PC-3 (cell line): ENCODE data around the gene NPFF. TPM values are rescaled to one million over a fixed set of nuclear protein-coding genes. Genes with fewer than 3 reads are reported as not detected.

Experiments used
- ATAC-seq: fragments of 200-7000 bp; cut with Tn5 transposase; 2 replicates; pipeline ENCODE4 v1.9.1; 2020; ENCODE audit warnings: mild to moderate bottlenecking, moderate library complexity
- BruUV-seq: library from RNA; stranded (reverse); fragments of 400-500 nt; replicated peaks from 2 replicates; lab custom pipeline; 2021; lab: Mats Ljungman, UMichigan
- CTCF ChIA-PET: fragments of 300-600 bp; sonication (Branson Sonifier 250); formaldehyde crosslinking; loops from one replicate; lab custom pipeline; 2022; ENCODE audit warnings: antibody characterized with exemption; lab: Charles Lee
- POLR2A ChIA-PET: fragments of 300-600 bp; sonication (Branson Sonifier 250); formaldehyde crosslinking; loops from one replicate; lab custom pipeline; 2022; ENCODE audit warnings: antibody characterized with exemption; ENCODE audit not compliant: unreplicated experiment; lab: Charles Lee
- DNase-seq: peaks from one replicate; pipeline ENCODE4 v3.0.0-alpha.2; 2015
- H2AFZ ChIP-seq: fragments of 300-600 bp; sonication (generic); 2 replicates; pipeline ENCODE4 v1.6.0; 2016; ENCODE audit warnings: antibody characterized with exemption, low read length
- H3F3A ChIP-seq: fragments of 300-600 bp; sonication (generic); one replicate; pipeline ENCODE4 v1.6.0; 2017; ENCODE audit warnings: antibody characterized with exemption, low read length, control low read depth, mild to moderate bottlenecking; ENCODE audit not compliant: unreplicated experiment
- H3K27ac ChIP-seq: fragments of 300-600 bp; sonication (generic); 2 replicates; pipeline ENCODE4 v1.5.1; 2016; ENCODE audit warnings: mild to moderate bottlenecking, low read length
- H3K27me3 ChIP-seq: fragments of 300-600 bp; sonication (generic); 2 replicates; pipeline ENCODE4 v1.6.1; 2016; ENCODE audit warnings: low read length, mixed read lengths
- H3K36me3 ChIP-seq: fragments of 300-600 bp; sonication (generic); 2 replicates; pipeline ENCODE4 v1.6.1; 2016; ENCODE audit warnings: low read depth, mixed run types, low read length, mixed read lengths
- H3K4me1 ChIP-seq: fragments of 300-600 bp; sonication (generic); 2 replicates; pipeline ENCODE4 v1.5.1; 2016; ENCODE audit warnings: low read length; ENCODE audit not compliant: insufficient read depth
- H3K4me2 ChIP-seq: fragments of 300-600 bp; sonication (generic); 2 replicates; pipeline ENCODE4 v1.6.0; 2016; ENCODE audit warnings: low read length
- H3K4me3 ChIP-seq: fragments of 300-600 bp; sonication (generic); 2 replicates; pipeline ENCODE4 v1.5.1; 2016; ENCODE audit warnings: mild to moderate bottlenecking, low read length, mixed read lengths
- H3K79me2 ChIP-seq: fragments of 300-600 bp; sonication (generic); 2 replicates; pipeline ENCODE4 v1.6.1; 2017; ENCODE audit warnings: low read length, mixed read lengths
- H3K9ac ChIP-seq: fragments of 300-600 bp; sonication (generic); 2 replicates; pipeline ENCODE4 v1.6.0; 2016; ENCODE audit warnings: mild to moderate bottlenecking, low read length
- H3K9me2 ChIP-seq: fragments of 300-600 bp; sonication (generic); replicated peaks from 2 replicates; pipeline ENCODE4 v1.6.1; 2016; ENCODE audit warnings: mixed run types, low read length, mixed read lengths
- H3K9me3 ChIP-seq: fragments of 300-600 bp; sonication (generic); 2 replicates; pipeline ENCODE4 v1.6.1; 2016; ENCODE audit warnings: low read length, mixed read lengths
- H4K20me1 ChIP-seq: fragments of 300-600 bp; sonication (generic); 2 replicates; pipeline ENCODE4 v1.6.1; 2016; ENCODE audit warnings: low read length, mixed read lengths
- EZH2 ChIP-seq: fragments of 300-600 bp; sonication (generic); IDR thresholded peaks from one replicate; pipeline ENCODE4 v1.6.1; 2017; ENCODE audit warnings: antibody characterized with exemption, mild to moderate bottlenecking, low read length; ENCODE audit not compliant: unreplicated experiment
- EZH2phosphoT487 ChIP-seq: fragments of 300-600 bp; sonication (generic); IDR thresholded peaks from 2 replicates; pipeline ENCODE4 v1.6.1; 2018; ENCODE audit warnings: mild to moderate bottlenecking, antibody characterized with exemption, low read length, borderline replicate concordance
- intact Hi-C: fragments of 100-400 bp; cut with micrococcal nuclease; formaldehyde crosslinking; loops from 2 replicates; pipeline ENCODE4 v1.9.0; 2023
- total RNA-seq: library from RNA; depleted of rRNA; stranded (reverse); fragments of >200 nt; gene quantifications from 2 replicates; pipeline ENCODE4 v1.2.3, GENCODE V29; 2014
- TF ChIP-seq, protein P1 (sequence below): fragments of 300-600 bp; sonication (generic); conservative IDR thresholded peaks from 2 replicates; pipeline ENCODE4 v1.5.1; 2017; ENCODE audit warnings: antibody characterized with exemption, low read depth, mild to moderate bottlenecking, low read length

Gene NPFF
- total RNA-seq, 1 experiment from 2014 or later: not detected

DNA sequence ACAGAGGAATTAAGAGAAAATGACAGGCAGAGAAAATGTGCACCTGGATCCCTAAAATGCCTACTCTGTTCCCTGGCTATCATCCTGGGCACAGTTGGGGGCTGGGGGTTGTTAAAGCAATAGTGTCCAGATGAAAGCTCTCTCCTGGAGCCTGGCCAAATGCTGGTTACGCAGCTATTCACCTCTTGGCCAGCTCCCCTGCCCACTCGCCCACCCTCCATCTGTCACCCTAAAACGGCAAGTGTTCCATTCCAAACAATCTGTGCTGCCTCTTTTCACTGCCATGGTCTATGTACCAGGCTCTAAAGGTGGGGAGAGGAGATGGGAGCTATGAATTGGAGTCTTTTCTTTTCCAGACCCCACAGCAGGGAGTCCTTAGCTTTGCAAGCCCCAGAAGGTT lies 24.7 kb upstream of the NPFF start:
- H3K9me3 ChIP-seq: no peaks in the 10 kb centered on the region
- no peak overlapping the region for H3K4me2 ChIP-seq
- BruUV-seq: no TSS peak
- DNase-seq (no peak), ATAC-seq (no peak)
- H3K36me3 ChIP-seq: peaks cover 32% of the 10 kb centered on the region
- H3K79me2 ChIP-seq: no peaks in the 10 kb centered on the region
- no peak overlapping the region for H3K9ac ChIP-seq
- no peak overlapping the region for H2AFZ ChIP-seq
- no peaks in the 10 kb centered on the region for H4K20me1 ChIP-seq
- ChIA-PET POLR2A (interaction anchor here (0.5 kb wide), 1 partner anchor 483 kb away, joined by 3 read pairs; no protein-coding TSS in a partner anchor), CTCF (no interaction called here)
- H3K9me2 ChIP-seq: no peaks in the 10 kb centered on the region
- intact Hi-C loops: no loop called here
- H3K4me1 ChIP-seq: peaks cover 9% of the 10 kb centered on the region
- H3K4me3 ChIP-seq: no peak overlapping the region
- no peaks in the 10 kb centered on the region for H3K27me3 ChIP-seq
- no peaks in the 10 kb centered on the region for H3F3A ChIP-seq
- H3K27ac ChIP-seq: no peak overlapping the region
- TF ChIP-seq EZH2phosphoT487 (no peak), EZH2 (no peak)
- TF ChIP-seq, protein P1, sequence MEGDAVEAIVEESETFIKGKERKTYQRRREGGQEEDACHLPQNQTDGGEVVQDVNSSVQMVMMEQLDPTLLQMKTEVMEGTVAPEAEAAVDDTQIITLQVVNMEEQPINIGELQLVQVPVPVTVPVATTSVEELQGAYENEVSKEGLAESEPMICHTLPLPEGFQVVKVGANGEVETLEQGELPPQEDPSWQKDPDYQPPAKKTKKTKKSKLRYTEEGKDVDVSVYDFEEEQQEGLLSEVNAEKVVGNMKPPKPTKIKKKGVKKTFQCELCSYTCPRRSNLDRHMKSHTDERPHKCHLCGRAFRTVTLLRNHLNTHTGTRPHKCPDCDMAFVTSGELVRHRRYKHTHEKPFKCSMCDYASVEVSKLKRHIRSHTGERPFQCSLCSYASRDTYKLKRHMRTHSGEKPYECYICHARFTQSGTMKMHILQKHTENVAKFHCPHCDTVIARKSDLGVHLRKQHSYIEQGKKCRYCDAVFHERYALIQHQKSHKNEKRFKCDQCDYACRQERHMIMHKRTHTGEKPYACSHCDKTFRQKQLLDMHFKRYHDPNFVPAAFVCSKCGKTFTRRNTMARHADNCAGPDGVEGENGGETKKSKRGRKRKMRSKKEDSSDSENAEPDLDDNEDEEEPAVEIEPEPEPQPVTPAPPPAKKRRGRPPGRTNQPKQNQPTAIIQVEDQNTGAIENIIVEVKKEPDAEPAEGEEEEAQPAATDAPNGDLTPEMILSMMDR: no peak

DNA sequence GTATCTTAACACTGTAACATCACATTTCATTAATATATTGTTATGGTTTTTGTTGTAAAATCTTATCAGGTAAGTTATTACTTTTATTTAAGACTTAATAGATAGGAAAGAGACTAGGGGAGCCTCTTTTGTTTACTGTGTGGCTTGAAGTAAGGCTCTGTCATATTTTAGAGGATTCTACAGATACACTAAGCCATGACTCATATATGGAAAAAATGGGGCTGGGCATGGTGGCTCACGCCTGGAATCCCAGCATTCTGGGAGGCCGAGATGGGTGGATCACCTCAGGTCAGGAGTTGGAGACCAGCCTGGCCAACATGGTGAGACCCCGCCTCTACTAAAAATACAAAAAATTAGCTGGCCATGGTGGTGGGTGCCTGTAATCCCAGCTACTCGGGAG lies 23.6 kb upstream of the NPFF start:
- Histone ChIP-seq H3K27me3 (no peaks in the 10 kb centered on the region), H3K4me3 (no peak overlapping the region), H3K9me3 (no peaks in the 10 kb centered on the region), H3K9ac (no peak overlapping the region), H3K4me1 (peaks cover 9% of the 10 kb centered on the region), H3K27ac (peak overlapping the region; percentile 29; the same call in 1 of the 2 replicates), H4K20me1 (no peaks in the 10 kb centered on the region), H3K9me2 (no peaks in the 10 kb centered on the region), H2AFZ (no peak overlapping the region), H3K4me2 (no peak overlapping the region), H3K36me3 (peaks cover 26% of the 10 kb centered on the region), H3K79me2 (no peaks in the 10 kb centered on the region), H3F3A (no peaks in the 10 kb centered on the region)
- intact Hi-C loops: no loop called here
- ChIA-PET CTCF (no interaction called here), POLR2A (no interaction called here)
- DNase-seq (peak; percentile 83), ATAC-seq (peak; percentile 99)
- TF ChIP-seq, protein P1: no peak
- TF ChIP-seq EZH2: no peak
- TF ChIP-seq EZH2phosphoT487: no peak
- BruUV-seq: no TSS peak

DNA sequence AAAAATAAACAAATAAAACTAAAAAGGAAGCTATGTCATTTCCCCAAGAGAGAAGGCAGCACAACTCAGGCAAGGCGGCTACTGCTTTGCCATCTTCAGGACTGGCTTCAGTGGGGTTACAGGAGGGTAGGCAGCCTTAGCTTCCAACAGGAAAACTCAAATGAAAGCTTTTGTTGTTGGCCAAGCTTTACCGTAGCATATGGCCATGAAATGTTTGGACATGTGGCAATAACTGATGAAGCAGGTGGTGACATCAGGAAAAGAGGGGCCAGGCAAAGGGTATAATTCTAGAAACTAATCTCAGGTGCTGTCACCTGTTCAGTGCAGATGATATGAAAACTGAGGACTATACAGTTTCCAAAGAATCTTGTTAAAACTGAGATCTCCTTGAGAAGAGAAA lies 22.8 kb upstream of the NPFF start:
- Histone ChIP-seq H3K4me1 (peaks cover 9% of the 10 kb centered on the region), H3K9me2 (no peaks in the 10 kb centered on the region), H3K9me3 (no peaks in the 10 kb centered on the region), H3K27me3 (no peaks in the 10 kb centered on the region), H3K9ac (no peak overlapping the region), H3K4me3 (no peak overlapping the region), H3K36me3 (peaks cover 25% of the 10 kb centered on the region), H3K27ac (no peak overlapping the region), H2AFZ (no peak overlapping the region), H4K20me1 (no peaks in the 10 kb centered on the region), H3K4me2 (no peak overlapping the region), H3F3A (no peaks in the 10 kb centered on the region), H3K79me2 (no peaks in the 10 kb centered on the region)
- no TSS peak for BruUV-seq
- POLR2A ChIA-PET: no interaction called here
- no peak for DNase-seq
- intact Hi-C loops: no loop called here
- ATAC-seq: no peak
- CTCF ChIA-PET: no interaction called here
- TF ChIP-seq, protein P1: no peak
- no peak for TF ChIP-seq EZH2phosphoT487
- no peak for TF ChIP-seq EZH2
